Bronchus fibroblast of lung (primary cell): ENCODE results near the gene TRPC1. TPM values are rescaled to one million over a fixed set of nuclear protein-coding genes. Genes with fewer than 3 reads are reported as not detected.

ENCODE experiments used
- total RNA-seq: library from RNA; depleted of rRNA; stranded (reverse); fragments of >200 nt; gene quantifications from 2 replicates; pipeline ENCODE4 v1.2.3, GENCODE V29; 2015

Gene TRPC1
- 5.2 and 8.2 TPM in 2 replicates for total RNA-seq

DNA sequence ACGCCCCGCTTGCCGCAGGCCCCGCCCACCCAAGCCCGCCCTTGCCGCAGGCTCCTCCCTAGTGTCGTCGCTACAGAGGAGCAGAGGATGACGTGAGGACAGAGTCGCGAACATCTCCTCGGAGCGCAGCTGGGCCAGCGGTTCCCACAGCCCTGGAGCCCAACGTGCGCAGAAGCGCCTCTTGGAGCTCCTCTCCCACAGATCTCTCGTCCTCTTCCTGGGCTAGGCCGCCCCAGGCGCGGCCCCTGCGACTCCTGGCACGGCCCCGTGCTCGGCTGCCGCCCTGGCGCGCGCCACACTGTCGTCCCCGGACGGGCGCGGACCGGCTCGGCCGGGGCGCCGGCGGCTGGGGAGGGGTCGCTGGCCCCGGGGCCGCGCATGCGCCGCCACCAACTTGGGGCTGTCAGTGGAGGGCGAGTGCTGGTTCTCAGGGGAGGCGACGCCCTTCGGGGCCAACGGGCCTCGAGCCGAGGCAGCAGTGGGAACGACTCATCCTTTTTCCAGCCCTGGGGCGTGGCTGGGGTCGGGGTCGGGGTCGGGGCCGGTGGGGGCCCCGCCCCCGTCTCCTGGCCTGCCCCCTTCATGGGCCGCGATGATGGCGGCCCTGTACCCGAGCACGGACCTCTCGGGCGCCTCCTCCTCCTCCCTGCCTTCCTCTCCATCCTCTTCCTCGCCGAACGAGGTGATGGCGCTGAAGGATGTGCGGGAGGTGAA is at the start of gene TRPC1:
TSS of gene TRPC1 (plus strand) at position 67 of the 714 bp plus-strand sequence. CDS start at position 593, 526 bp downstream.

Other genes starting within 250 kb of the TRPC1 start
- 14.6 and 20.5 TPM in 2 replicates for gene ATR, start 145.3 kb upstream of the TRPC1 start, total RNA-seq
- 1.6 and 2.2 TPM in 2 replicates for gene PLS1, start 127.6 kb upstream of the TRPC1 start, total RNA-seq
- gene PCOLCE2, start 165.0 kb downstream of the TRPC1 start, total RNA-seq = 1.3 and 1.5 TPM in 2 replicates
- gene PAQR9, start 239.6 kb downstream of the TRPC1 start, total RNA-seq = not detected in 2 replicates